ENCODE measurements around the gene TGFBR2.

TGFBR2 gene

GRCh38 chr3:30682434-30683155 is 76.2 kb downstream of the TGFBR2 start:
- H3K4me3 ChIP-seq (ENCODE audit: low read depth, low read length) = no peak overlapping the region
- no peak for TF ChIP-seq CTCF (IDR thresholded peaks at IDR 0.05; ENCODE audit: low read depth, low read length)
- no peak for DNase-seq (ENCODE audit: low read depth, low spot score)
- in situ Hi-C loops (cut with HindIII; ENCODE audit: low sequenced_read_pairs) = no loop called here

GRCh38 chr3:30683769-30684168 is 77.4 kb downstream of the TGFBR2 start:
- no peak for DNase-seq (ENCODE audit: low read depth, low spot score)
- in situ Hi-C loops (cut with HindIII; ENCODE audit: low sequenced_read_pairs) = no loop called here
- no peak for TF ChIP-seq CTCF (IDR thresholded peaks at IDR 0.05; ENCODE audit: low read depth, low read length)
- no peak overlapping the region for H3K4me3 ChIP-seq (ENCODE audit: low read depth, low read length)

GRCh38 chr3:30684356-30684755 is 78.0 kb downstream of the TGFBR2 start:
- DNase-seq (ENCODE audit: low read depth, low spot score) = no peak
- H3K4me3 ChIP-seq (ENCODE audit: low read depth, low read length) = no peak overlapping the region
- no peak for TF ChIP-seq CTCF (IDR thresholded peaks at IDR 0.05; ENCODE audit: low read depth, low read length)
- in situ Hi-C loops (cut with HindIII; ENCODE audit: low sequenced_read_pairs) = no loop called here

GRCh38 chr3:30685267-30685667 is 78.9 kb downstream of the TGFBR2 start:
- TF ChIP-seq CTCF (IDR thresholded peaks at IDR 0.05; ENCODE audit: low read depth, low read length) = no peak
- in situ Hi-C loops (cut with HindIII; ENCODE audit: low sequenced_read_pairs) = no loop called here
- no peak overlapping the region for H3K4me3 ChIP-seq (ENCODE audit: low read depth, low read length)
- no peak for DNase-seq (ENCODE audit: low read depth, low spot score)

- H3K4me3 ChIP-seq (ENCODE audit: low read depth, low read length) = no peak overlapping the region
- no peak for TF ChIP-seq CTCF (IDR thresholded peaks at IDR 0.05; ENCODE audit: low read depth, low read length)
- in situ Hi-C loops (cut with HindIII; ENCODE audit: low sequenced_read_pairs) = no loop called here
- DNase-seq (ENCODE audit: low read depth, low spot score) = no peak
Measured at GRCh38 chr3:30686176-30686575, 79.8 kb downstream of the TGFBR2 start.

GRCh38 chr3:30686799-30687198 is 80.4 kb downstream of the TGFBR2 start:
- no peak overlapping the region for H3K4me3 ChIP-seq (ENCODE audit: low read depth, low read length)
- DNase-seq (ENCODE audit: low read depth, low spot score) = no peak
- TF ChIP-seq CTCF (IDR thresholded peaks at IDR 0.05; ENCODE audit: low read depth, low read length) = no peak
- in situ Hi-C loops (cut with HindIII; ENCODE audit: low sequenced_read_pairs) = no loop called here

All from astrocyte of the spinal cord (primary cell).